ENCODE data around the gene CDH12.
"Not testable (repeated sequence)": the region's sequence is repeated elsewhere in the genome, so short reads cannot be mapped to it uniquely, and the experiment has no call there.

CDH12 gene

GRCh38 chr5:22012893-22013292, 840.3 kb downstream of the CDH12 start:
- not testable (repeated sequence) for DNase-seq (ENCODE audit: low read depth in 3 of 3)

- DNase-seq (ENCODE audit: low read depth in 3 of 3): not testable (repeated sequence)
Observed at GRCh38 chr5:22010808-22011207, 842.3 kb downstream of the CDH12 start.

DNA sequence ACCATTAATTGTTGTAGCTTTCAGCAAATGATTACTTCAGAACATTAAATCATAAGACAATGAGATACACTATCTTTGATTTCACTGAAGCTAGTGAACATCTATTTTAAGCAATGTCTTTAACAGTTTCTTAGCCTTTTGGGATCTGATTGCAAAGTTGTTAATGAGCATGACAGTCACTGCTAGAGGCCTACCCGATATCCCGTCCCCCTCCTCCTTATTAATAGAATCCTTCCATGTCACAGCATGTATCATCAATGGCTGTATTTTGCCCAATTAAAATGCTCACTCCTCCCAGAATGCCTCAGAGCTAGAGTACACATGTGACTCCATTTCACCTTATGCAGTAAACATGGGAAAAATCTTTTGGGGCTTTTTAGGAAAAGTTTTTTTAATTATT, 852.0 kb downstream of the CDH12 start:
- DNase-seq (ENCODE audit: low read depth in 3 of 3): not testable (repeated sequence)

DNA sequence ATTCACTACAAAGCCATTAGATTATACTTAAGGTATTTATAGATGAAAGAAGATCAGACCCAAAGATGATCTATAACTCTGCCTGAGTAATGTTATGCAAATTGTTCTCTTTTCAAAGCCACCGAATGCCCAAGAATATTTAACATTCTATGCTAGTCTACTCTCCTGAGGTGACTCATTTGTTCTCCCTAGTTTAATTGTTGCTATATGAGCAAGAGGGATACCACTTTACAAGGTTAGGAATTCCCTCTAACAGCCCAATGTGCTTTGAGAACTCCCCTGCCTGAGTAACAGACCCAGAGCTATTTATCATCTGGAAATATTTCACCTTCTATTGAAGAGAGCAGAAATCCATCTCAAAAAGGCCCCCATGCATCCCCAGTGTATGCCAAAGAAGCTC, 867.3 kb downstream of the CDH12 start:
- DNase-seq (ENCODE audit: low read depth in 3 of 3): not testable (repeated sequence)

- not testable (repeated sequence) for DNase-seq (ENCODE audit: low read depth in 3 of 3)
Observed at GRCh38 chr5:21951571-21951970, 901.6 kb downstream of the CDH12 start.

GRCh38 chr5:21931116-21931515, 922.0 kb downstream of the CDH12 start:
- no peak for DNase-seq (ENCODE audit: low read depth in 3 of 3)

- no peak for DNase-seq (ENCODE audit: low read depth in 3 of 3)
Observed at GRCh38 chr5:21919414-21920022, 933.6 kb downstream of the CDH12 start.

DNA sequence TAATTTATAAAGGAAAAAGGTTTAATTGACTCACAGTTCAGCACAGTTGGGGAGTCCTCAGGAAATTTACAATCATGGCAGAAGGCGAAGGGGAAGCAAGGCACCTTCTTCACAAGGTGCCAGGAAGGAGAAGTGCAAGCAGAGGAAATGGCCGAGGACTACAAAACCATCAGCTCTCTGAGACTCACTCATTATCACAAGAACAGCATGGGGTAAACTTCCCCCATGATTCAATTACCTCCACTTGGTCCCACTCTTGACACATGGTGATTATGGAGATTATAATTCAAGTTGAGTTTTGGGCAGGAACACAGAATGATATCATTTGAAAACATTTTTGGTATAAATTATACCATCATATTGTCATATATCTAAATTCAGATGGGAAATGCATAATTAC, 934.7 kb downstream of the CDH12 start:
- no peak for DNase-seq (ENCODE audit: low read depth in 3 of 3)

- no peak for DNase-seq (ENCODE audit: low read depth in 3 of 3)
Observed at GRCh38 chr5:21910731-21911130, 942.4 kb downstream of the CDH12 start.

GRCh38 chr5:21895766-21896350, 957.3 kb downstream of the CDH12 start:
- no peak for DNase-seq (ENCODE audit: low read depth in 3 of 3)

- DNase-seq (ENCODE audit: low read depth in 3 of 3): no peak
Observed at GRCh38 chr5:21893161-21893560, 960.0 kb downstream of the CDH12 start.

DNA sequence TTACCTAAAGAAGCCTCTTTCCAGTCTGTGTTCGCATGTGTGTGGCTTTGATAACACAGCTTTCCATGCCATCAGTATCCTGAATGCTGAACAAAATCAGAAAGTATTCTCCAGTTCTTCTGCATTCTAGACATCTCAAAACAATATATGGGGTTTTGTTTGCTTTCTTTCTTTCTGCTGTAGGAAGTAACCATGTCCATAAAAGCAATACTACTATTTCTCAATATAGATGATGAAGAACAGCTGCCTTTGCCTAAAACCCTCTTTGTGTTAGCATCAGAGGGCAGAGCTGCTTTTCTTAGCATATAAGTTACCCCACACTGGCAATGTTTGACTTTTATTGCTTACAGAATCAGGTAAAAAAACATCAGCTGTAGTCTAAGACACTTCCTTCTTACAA, 963.6 kb downstream of the CDH12 start:
- no peak for DNase-seq (ENCODE audit: low read depth in 3 of 3)

- no peak for DNase-seq (ENCODE audit: low read depth in 3 of 3)
Observed at GRCh38 chr5:21882074-21882745, 970.9 kb downstream of the CDH12 start.

DNA sequence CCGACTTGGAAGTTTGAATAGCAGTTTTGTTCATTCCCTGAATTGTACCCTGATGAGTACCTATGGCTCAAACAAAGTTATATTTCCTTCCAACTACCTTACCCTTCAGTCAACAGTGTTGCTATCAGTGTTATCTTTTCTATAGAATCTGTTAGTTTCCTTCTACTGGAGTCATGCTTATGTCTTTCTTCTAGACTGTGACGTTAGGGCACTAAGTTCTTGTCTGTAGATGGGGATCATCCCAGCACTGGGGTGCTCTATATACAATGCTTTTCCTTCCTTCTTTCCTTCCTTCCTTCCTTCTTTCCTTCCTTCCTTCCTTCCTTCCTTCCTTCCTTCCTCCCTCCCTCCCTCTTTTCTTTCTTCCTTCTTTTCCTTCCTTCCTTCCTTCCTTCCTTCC, 973.0 kb downstream of the CDH12 start:
- DNase-seq (ENCODE audit: low read depth in 3 of 3): no peak

- no peak for DNase-seq (ENCODE audit: low read depth in 3 of 3)
Observed at GRCh38 chr5:21862986-21863385, 990.2 kb downstream of the CDH12 start.

DNA sequence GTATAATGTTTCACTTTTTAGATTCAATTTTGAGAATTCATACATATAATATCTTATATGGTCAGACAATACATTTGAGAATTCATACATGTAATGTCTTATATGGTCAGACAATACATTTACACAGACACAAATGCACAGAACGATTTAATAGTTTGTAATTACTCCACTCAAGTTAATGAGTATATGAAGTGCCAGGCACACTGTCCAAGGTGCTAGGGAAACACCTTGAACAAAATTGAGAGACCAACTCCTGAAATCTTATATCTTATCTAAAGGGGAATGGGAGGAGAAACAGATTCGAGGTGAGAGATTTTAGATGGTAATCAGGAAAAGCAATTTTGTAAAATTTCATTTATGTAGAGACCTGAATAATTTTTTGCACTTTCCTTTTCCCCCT, 994.7 kb downstream of the CDH12 start:
- DNase-seq (ENCODE audit: low read depth in 3 of 3): no peak

GRCh38 chr5:21856987-21857386, 996.2 kb downstream of the CDH12 start:
- DNase-seq (ENCODE audit: low read depth in 3 of 3): no peak

GRCh38 chr5:21847300-21847699, 1005.8 kb downstream of the CDH12 start:
- no peak for DNase-seq (ENCODE audit: low read depth in 3 of 3)

DNA sequence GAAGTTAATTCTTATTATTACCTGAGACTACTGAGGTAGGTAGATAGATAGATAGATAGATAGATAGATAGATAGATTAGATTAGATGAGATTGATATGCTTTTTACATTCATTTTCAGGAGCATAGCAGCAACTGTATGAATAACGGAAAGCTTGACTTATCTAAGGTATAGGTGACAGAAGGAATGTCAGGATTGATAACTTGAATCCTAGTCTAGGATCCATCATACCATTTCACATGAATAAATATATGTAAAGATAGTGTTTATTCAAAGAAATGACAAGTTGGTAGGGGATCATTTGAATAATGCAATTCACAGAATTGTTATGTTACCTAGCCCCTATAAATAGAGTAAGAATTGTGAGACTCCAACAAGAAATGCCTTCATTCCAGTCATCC, 1008.2 kb downstream of the CDH12 start:
- no peak for DNase-seq (ENCODE audit: low read depth in 3 of 3)

DNA sequence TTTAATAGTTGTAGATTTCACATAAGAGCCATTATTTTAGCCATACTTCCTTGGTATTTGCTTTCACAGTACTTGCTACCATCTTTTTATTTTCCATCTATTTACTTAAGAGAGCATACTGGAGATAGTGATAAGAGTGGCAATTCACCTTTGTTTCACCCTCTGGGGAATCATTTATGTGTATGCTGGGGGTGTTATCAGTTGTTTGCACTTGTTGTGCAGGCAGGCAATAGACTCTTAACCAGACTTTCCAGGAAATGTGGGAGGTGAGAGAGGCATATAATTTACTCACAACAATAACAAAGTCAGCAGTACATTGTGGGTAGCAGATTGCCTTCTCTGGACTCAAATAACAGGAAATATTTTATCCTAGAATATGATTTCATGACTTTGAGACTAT, 1018.3 kb downstream of the CDH12 start:
- no peak for DNase-seq (ENCODE audit: low read depth in 3 of 3)

DNA sequence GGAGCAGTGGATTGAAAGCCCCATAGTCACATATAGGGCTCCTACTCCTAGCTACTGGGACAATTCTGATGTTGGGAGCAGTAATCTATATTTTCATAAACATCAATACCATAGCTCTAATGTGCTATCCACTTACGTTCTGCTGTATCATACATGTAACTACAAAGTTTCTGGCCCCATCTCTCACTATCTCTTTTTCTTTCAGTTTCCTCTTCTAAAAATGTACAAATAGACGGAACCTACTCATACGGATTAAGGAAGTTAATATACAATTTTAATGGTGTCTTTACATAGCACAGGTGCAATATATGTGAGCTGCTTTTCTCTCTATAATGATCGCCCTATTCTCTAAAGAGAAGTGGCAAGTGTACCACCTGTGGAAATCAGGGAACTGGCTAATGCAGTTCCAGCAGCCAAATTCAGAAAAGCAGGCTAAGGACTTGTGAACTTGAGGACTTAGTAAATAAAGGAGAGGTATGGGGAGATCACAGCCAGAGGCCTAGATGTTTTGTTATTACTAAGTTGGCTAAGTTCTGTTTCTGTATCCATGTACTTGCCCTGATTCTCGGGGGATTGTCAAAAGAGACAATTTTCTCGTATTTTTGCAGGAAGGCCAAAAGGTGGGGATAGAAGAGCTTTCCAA, 1021.9 kb downstream of the CDH12 start:
- no peak for DNase-seq (ENCODE audit: low read depth in 3 of 3)

- no peak for DNase-seq (ENCODE audit: low read depth in 3 of 3)
Observed at GRCh38 chr5:21826884-21827283, 1026.3 kb downstream of the CDH12 start.

GRCh38 chr5:21823588-21823987, 1029.6 kb downstream of the CDH12 start:
- DNase-seq (ENCODE audit: low read depth in 3 of 3): no peak
